Gastroesophageal sphincter (tissue), 4 donors: Measurements from ENCODE around the gene TCP1. TPM values are rescaled to one million over a fixed set of nuclear protein-coding genes. Genes with fewer than 3 reads are reported as not detected.

Source experiments
- ATAC-seq: fragments of 150-250 bp; one replicate; pipeline ENCODE4 v1.9.1; 2016; ENCODE audit warnings: mild to moderate bottlenecking, moderate library complexity
- H3K27ac ChIP-seq, 4 donors: fragments of 200-600 bp; sonication (generic) in 3 of 4; 1 replicate in 3 of 4; 2 replicates in 1 of 4; pipeline ENCODE4 v1.5.1; 2016 to 2019
- H3K27me3 ChIP-seq: fragments of 200-600 bp; sonication (generic); one replicate; pipeline ENCODE4 v1.5.1; 2019
- H3K36me3 ChIP-seq, 2 donors: fragments of 200-600 bp; sonication (generic); one replicate each; pipeline ENCODE4 v1.5.1; 2019; ENCODE audit warnings: control low read depth in 1 of 2
- H3K4me1 ChIP-seq, 3 donors: fragments of 200-600 bp; sonication (generic); 1 replicate in 2 of 3; 2 replicates in 1 of 3; pipeline ENCODE4 v1.5.1; 2016 to 2019; ENCODE audit warnings: control low read depth in 2 of 3
- H3K4me3 ChIP-seq, 2 donors: fragments of 200-600 bp; sonication (generic); one replicate each; pipeline ENCODE4 v1.5.1; 2019; ENCODE audit warnings: mild to moderate bottlenecking in 1 of 2, moderate library complexity in 1 of 2
- H3K9me3 ChIP-seq, 3 donors: fragments of 200-600 bp; sonication (generic); one replicate each; pipeline ENCODE4 v1.5.1; 2017 to 2019; ENCODE audit warnings: control low read depth in 2 of 3
- EP300 ChIP-seq: sonication (generic); formaldehyde crosslinking; IDR thresholded peaks from one replicate; pipeline ENCODE4 v1.6.1; 2017; ENCODE audit warnings: antibody characterized with exemption, mild to moderate bottlenecking
- POLR2A ChIP-seq, 2 donors: fragments of 450-650 bp; IDR thresholded peaks; one replicate each; pipeline ENCODE4 v1.6.1; 2017; ENCODE audit warnings: antibody characterized with exemption in 2 of 2, mild to moderate bottlenecking in 2 of 2, moderate library complexity in 1 of 2
- POLR2AphosphoS5 ChIP-seq: sonication (generic); formaldehyde crosslinking; IDR thresholded peaks from one replicate; pipeline ENCODE4 v1.6.1; 2017; ENCODE audit warnings: antibody characterized with exemption
- WGBS, 2 donors: methylation state at CpG; one replicate each; pipeline ENCODE4 v1.1.5; 2018; ENCODE audit warnings: low coverage in 1 of 2; 5-methylcytosine and 5-hydroxymethylcytosine counted together
- total RNA-seq, 4 donors: library from RNA; depleted of rRNA; stranded (reverse); fragments of >200 nt; gene quantifications; one replicate each; pipeline ENCODE4 v1.1.0, GENCODE V29; 2016
- TF ChIP-seq, protein P1 (sequence below), 4 experiments: fragments of 200-600 bp in 2 of 4; fragments of 450-650 bp in 2 of 4; sonication (generic) in 1 of 4; IDR thresholded peaks; one replicate each; pipeline ENCODE4 v1.5.1; 2017 to 2019; ENCODE audit warnings: antibody characterized with exemption in 4 of 4, mild to moderate bottlenecking in 2 of 4, moderate library complexity in 2 of 4

The TCP1 gene
- total RNA-seq, 4 donors from 2014 or later, result 129 to 147 (median 138) TPM

DNA sequence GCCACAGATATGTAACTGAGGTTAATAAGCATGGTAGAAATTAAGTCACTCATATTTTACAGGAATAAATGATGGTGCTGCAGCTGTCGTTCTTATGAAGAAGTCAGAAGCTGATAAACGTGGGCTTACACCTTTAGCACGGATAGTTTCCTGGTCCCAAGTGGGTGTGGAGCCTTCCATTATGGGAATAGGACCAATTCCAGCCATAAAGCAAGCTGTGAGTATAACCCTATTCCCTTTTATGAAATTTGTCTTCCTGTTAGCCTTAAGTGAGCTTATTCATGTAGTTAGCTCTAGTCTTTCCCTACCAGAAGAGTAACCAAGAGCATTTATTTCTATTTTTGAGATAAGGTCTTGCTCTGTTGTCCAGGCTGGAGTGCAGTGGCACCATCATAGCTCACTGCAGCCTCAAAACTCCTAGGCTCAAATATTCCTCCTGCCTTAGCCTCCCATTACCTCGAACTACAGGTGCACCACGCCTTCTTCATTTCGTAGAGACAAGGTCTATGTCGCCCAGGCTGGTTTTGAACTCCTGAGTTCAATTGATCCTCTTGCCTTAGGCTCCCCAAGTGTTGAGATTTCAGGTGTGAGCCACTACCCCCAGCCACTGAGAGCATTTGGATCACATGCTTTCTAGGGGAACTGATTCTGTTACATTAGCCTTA lies 12.0 kb downstream of the TCP1 start:
- H3K36me3 ChIP-seq, result peaks cover 14 to 80% of the 10 kb centered on the region in 2 donors
- no peaks in the 10 kb centered on the region for H3K27me3 ChIP-seq
- H3K9me3 ChIP-seq, result no peaks in the 10 kb centered on the region
- H3K4me3 ChIP-seq, result no peak overlapping the region
- no peak overlapping the region for H3K27ac ChIP-seq
- WGBS, 2 donors, result 77% methylated on average over 5 to 7 of the region's 7 CpGs
- no peak for ATAC-seq
- no peak for TF ChIP-seq EP300
- TF ChIP-seq POLR2AphosphoS5, result no peak
- TF ChIP-seq, protein P1, sequence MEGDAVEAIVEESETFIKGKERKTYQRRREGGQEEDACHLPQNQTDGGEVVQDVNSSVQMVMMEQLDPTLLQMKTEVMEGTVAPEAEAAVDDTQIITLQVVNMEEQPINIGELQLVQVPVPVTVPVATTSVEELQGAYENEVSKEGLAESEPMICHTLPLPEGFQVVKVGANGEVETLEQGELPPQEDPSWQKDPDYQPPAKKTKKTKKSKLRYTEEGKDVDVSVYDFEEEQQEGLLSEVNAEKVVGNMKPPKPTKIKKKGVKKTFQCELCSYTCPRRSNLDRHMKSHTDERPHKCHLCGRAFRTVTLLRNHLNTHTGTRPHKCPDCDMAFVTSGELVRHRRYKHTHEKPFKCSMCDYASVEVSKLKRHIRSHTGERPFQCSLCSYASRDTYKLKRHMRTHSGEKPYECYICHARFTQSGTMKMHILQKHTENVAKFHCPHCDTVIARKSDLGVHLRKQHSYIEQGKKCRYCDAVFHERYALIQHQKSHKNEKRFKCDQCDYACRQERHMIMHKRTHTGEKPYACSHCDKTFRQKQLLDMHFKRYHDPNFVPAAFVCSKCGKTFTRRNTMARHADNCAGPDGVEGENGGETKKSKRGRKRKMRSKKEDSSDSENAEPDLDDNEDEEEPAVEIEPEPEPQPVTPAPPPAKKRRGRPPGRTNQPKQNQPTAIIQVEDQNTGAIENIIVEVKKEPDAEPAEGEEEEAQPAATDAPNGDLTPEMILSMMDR (IDR thresholded peaks at IDR 0.05), result no peak
- no peak for TF ChIP-seq POLR2A (IDR thresholded peaks at IDR 0.05)
- no peaks in the 10 kb centered on the region for H3K4me1 ChIP-seq

DNA sequence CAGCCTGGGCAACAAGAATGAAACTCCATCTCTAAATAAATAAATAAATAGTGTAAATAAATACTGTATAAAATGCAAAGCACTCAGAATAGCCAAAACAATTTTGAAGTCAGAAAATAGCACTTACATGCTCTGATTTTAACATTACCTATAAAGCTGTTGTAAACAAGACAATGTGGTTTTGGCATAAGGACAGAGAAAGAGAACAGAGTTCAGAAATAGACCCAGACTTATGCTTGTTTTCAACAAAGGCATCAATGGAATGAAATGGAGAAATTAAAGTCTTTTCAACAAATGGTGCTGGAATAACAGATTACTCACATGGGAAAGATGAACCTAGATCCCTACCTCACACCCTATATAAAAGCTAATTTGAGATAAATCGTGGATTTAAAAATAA lies 17.2 kb downstream of the TCP1 start:
- no peaks in the 10 kb centered on the region for H3K27me3 ChIP-seq
- 0 to 33% methylated on average over 1 of the region's 1 CpG for WGBS, 2 donors
- no peak for TF ChIP-seq POLR2AphosphoS5
- TF ChIP-seq POLR2A (IDR thresholded peaks at IDR 0.05), result no peak
- TF ChIP-seq, protein P1 (IDR thresholded peaks at IDR 0.05), result no peak
- TF ChIP-seq EP300, result no peak
- no peak overlapping the region for H3K27ac ChIP-seq
- no peaks in the 10 kb centered on the region for H3K9me3 ChIP-seq
- no peak overlapping the region for H3K4me3 ChIP-seq
- H3K36me3 ChIP-seq, result peaks cover 0 to 70% of the 10 kb centered on the region in 2 donors
- no peaks in the 10 kb centered on the region for H3K4me1 ChIP-seq
- no peak for ATAC-seq

DNA sequence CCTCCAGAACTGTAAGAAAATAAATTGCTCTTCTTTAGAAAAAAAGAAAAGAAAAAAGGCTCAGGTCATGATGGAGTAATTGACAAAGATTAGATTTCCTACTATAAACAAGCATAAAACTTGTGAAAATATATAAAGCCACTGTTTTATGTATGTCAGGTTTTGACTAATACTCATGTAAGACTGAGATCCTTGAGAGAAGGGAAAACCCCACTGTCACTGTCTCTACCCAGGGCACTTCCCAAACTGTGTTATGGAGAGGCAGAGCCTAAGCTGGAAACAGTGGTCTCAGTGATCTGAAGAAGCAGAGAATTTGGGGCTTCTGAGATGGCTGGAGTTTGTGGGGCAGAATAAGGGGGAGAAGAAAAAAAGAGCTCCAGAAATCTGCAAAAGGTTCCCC lies 19.9 kb downstream of the TCP1 start:
- Histone ChIP-seq H3K4me3 (no peak overlapping the region), H3K27me3 (no peaks in the 10 kb centered on the region), H3K27ac (no peak overlapping the region), H3K4me1 (no peaks in the 10 kb centered on the region), H3K9me3 (no peaks in the 10 kb centered on the region), H3K36me3 (peaks cover 0 to 56% of the 10 kb centered on the region in 2 donors)
- no peak for TF ChIP-seq POLR2AphosphoS5
- ATAC-seq, result no peak

DNA sequence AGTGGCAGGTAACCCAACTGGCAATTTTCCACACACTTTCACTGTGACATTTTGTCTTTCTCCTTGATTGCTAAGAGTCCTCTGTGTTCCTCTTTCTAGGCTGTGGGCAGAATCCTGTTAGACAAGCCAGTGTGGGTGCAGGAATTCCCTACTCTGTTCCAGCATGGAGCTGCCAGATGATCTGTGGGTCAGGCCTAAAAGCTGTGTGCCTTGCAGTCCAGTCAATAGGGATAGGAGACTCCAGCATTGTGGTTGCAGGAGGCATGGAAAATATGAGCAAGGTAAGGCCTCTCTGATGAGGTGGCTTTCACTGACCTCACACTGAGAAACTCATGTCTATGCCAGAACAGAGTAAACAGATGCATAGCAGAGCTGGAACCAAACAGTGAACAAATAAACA lies 22.5 kb downstream of the TCP1 start:
- no peak overlapping the region for H3K4me3 ChIP-seq
- no peaks in the 10 kb centered on the region for H3K27me3 ChIP-seq
- peaks cover 0 to 10% (median 6%) of the 10 kb centered on the region in 3 donors for H3K4me1 ChIP-seq
- H3K27ac ChIP-seq, result no peak overlapping the region
- no peak for ATAC-seq
- H3K36me3 ChIP-seq, result peaks cover 0 to 62% of the 10 kb centered on the region in 2 donors
- no peak for TF ChIP-seq POLR2A (IDR thresholded peaks at IDR 0.05)
- TF ChIP-seq, protein P1 (IDR thresholded peaks at IDR 0.05), result no peak
- no peak for TF ChIP-seq POLR2AphosphoS5
- no peak for TF ChIP-seq EP300
- H3K9me3 ChIP-seq, result no peaks in the 10 kb centered on the region

DNA sequence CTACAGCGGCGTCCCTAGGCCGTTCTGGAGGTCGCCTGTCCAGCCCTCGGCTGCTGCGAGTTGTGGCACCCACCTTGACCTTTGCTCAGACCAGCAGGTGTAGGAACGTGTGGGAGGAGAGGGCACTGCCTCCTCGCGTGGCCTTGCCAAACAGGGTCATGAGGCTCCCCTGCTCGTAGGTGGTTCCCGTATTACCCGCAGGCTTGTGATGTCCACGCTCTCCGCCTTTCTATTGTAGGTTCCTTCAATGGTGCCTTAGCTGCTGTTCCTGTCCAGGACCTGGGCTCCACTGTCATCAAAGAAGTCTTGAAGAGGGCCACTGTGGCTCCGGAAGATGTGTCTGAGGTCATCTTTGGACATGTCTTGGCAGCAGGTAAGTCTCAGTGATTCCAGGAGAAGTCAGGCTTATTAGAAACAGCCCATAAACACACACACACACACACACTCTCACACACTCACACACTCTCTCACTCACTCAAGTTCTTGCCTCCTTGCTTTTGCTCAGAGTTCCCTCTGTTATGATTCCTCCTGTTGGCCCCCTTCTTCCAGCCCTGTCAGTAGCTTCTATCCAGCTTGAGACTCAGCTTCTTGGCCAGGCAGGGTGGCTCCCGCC lies 26.6 kb downstream of the TCP1 start:
- Histone ChIP-seq H3K36me3 (peaks cover 0 to 36% of the 10 kb centered on the region in 2 donors), H3K27ac (peak overlapping the region; percentile 95 to 100 (median 98)), H3K4me3 (peak overlapping the region; percentile 76 to 95), H3K27me3 (no peaks in the 10 kb centered on the region), H3K9me3 (no peaks in the 10 kb centered on the region), H3K4me1 (peaks cover 0 to 28% (median 11%) of the 10 kb centered on the region in 3 donors)
- 5 to 60% methylated on average over 1 to 4 of the region's 16 CpGs for WGBS, 2 donors
- TF ChIP-seq EP300 (no peak), POLR2AphosphoS5 (no peak), POLR2A (IDR thresholded peaks at IDR 0.05) (no peak)
- TF ChIP-seq, protein P1 (IDR thresholded peaks at IDR 0.05), result no peak
- ATAC-seq, result peak; percentile 1
